ENCODE data around the gene NAP1L4. TPM values are rescaled to one million over a fixed set of nuclear protein-coding genes. Genes with fewer than 3 reads are reported as not detected.

The NAP1L4 gene
- total RNA-seq, 2 experiments from 2014 or later, result 222 to 226 TPM

GRCh38 chr11:2931771-2932738, 60.1 kb downstream of the NAP1L4 start:
- Mint-ChIP-seq H3K4me3 (no peak overlapping the region), H3K36me3 (peaks cover 2% of the 10 kb centered on the region), H3K9me3 (peaks cover 2% of the 10 kb centered on the region), H3K27me3 (peaks cover 22% of the 10 kb centered on the region), H3K27ac (no peak overlapping the region), H3K4me1 (peaks cover 14% of the 10 kb centered on the region)
- DNase-seq, result no peak

- Mint-ChIP-seq H3K36me3 (no peaks in the 10 kb centered on the region), H3K9me3 (no peaks in the 10 kb centered on the region), H3K4me3 (no peak overlapping the region), H3K4me1 (peaks cover 14% of the 10 kb centered on the region), H3K27me3 (peaks cover 29% of the 10 kb centered on the region), H3K27ac (no peak overlapping the region)
- no peak for DNase-seq
Observed at GRCh38 chr11:2931420-2931746, 60.7 kb downstream of the NAP1L4 start.

- peaks cover 14% of the 10 kb centered on the region for H3K4me1 Mint-ChIP-seq
- peak; percentile 56 for DNase-seq
- H3K27me3 Mint-ChIP-seq, result peaks cover 30% of the 10 kb centered on the region
- no peak overlapping the region for H3K27ac Mint-ChIP-seq
- no peaks in the 10 kb centered on the region for H3K36me3 Mint-ChIP-seq
- H3K4me3 Mint-ChIP-seq, result peak overlapping the region; percentile 72
- no peaks in the 10 kb centered on the region for H3K9me3 Mint-ChIP-seq
Observed at GRCh38 chr11:2930704-2931419, 61.3 kb downstream of the NAP1L4 start.

- peaks cover 30% of the 10 kb centered on the region for H3K27me3 Mint-ChIP-seq
- H3K27ac Mint-ChIP-seq, result peak overlapping the region; percentile 56
- DNase-seq, result peak; percentile 66
- no peaks in the 10 kb centered on the region for H3K36me3 Mint-ChIP-seq
- no peaks in the 10 kb centered on the region for H3K9me3 Mint-ChIP-seq
- H3K4me1 Mint-ChIP-seq, result peaks cover 14% of the 10 kb centered on the region
- peak overlapping the region; percentile 72 for H3K4me3 Mint-ChIP-seq
Observed at GRCh38 chr11:2929950-2930703, 62.0 kb downstream of the NAP1L4 start.

- Mint-ChIP-seq H3K36me3 (no peaks in the 10 kb centered on the region), H3K4me1 (peaks cover 14% of the 10 kb centered on the region), H3K27ac (peak overlapping the region; percentile 56), H3K27me3 (peaks cover 30% of the 10 kb centered on the region), H3K9me3 (no peaks in the 10 kb centered on the region), H3K4me3 (peak overlapping the region; percentile 72)
- DNase-seq, result peak; percentile 65
Observed at GRCh38 chr11:2929531-2929949, 62.6 kb downstream of the NAP1L4 start.

GRCh38 chr11:2928605-2929530, 63.3 kb downstream of the NAP1L4 start, which contains the start of gene PHLDA2:
TSS of gene PHLDA2 (minus strand) at chr11:2929420. CDS start at chr11:2929364, 56 bp downstream.
- Mint-ChIP-seq H3K4me1 (peaks cover 14% of the 10 kb centered on the region), H3K4me3 (peak within 1 kb of the TSS; percentile 73), H3K27ac (peak within 1 kb of the TSS; percentile 56), H3K27me3 (peaks cover 30% of the 10 kb centered on the region), H3K9me3 (no peaks in the 10 kb centered on the region), H3K36me3 (no peaks in the 10 kb centered on the region)
- peak; percentile 68 for DNase-seq

- peak overlapping the region; percentile 56 for H3K4me3 Mint-ChIP-seq
- no peaks in the 10 kb centered on the region for H3K9me3 Mint-ChIP-seq
- no peaks in the 10 kb centered on the region for H3K36me3 Mint-ChIP-seq
- no peak for DNase-seq
- H3K27ac Mint-ChIP-seq, result no peak overlapping the region
- H3K4me1 Mint-ChIP-seq, result peaks cover 14% of the 10 kb centered on the region
- peaks cover 30% of the 10 kb centered on the region for H3K27me3 Mint-ChIP-seq
Observed at GRCh38 chr11:2927851-2928604, 64.1 kb downstream of the NAP1L4 start.

- Mint-ChIP-seq H3K36me3 (no peaks in the 10 kb centered on the region), H3K9me3 (no peaks in the 10 kb centered on the region), H3K4me3 (no peak overlapping the region), H3K27ac (no peak overlapping the region), H3K27me3 (peaks cover 30% of the 10 kb centered on the region), H3K4me1 (peaks cover 12% of the 10 kb centered on the region)
- no peak for DNase-seq
Observed at GRCh38 chr11:2927121-2927800, 64.9 kb downstream of the NAP1L4 start.

- Mint-ChIP-seq H3K4me3 (no peak overlapping the region), H3K9me3 (no peaks in the 10 kb centered on the region), H3K4me1 (peaks cover 12% of the 10 kb centered on the region), H3K36me3 (no peaks in the 10 kb centered on the region), H3K27ac (no peak overlapping the region), H3K27me3 (peaks cover 30% of the 10 kb centered on the region)
- no peak for DNase-seq
Observed at GRCh38 chr11:2926611-2927051, 65.5 kb downstream of the NAP1L4 start.

GRCh38 chr11:2924821-2925675, 67.1 kb downstream of the NAP1L4 start:
- no peak overlapping the region for H3K27ac Mint-ChIP-seq
- no peaks in the 10 kb centered on the region for H3K9me3 Mint-ChIP-seq
- H3K4me3 Mint-ChIP-seq, result no peak overlapping the region
- no peaks in the 10 kb centered on the region for H3K36me3 Mint-ChIP-seq
- DNase-seq, result no peak
- peaks cover 30% of the 10 kb centered on the region for H3K27me3 Mint-ChIP-seq
- H3K4me1 Mint-ChIP-seq, result peaks cover 9% of the 10 kb centered on the region

- H3K4me3 Mint-ChIP-seq, result no peak overlapping the region
- no peaks in the 10 kb centered on the region for H3K9me3 Mint-ChIP-seq
- no peak for DNase-seq
- H3K36me3 Mint-ChIP-seq, result no peaks in the 10 kb centered on the region
- H3K27me3 Mint-ChIP-seq, result peaks cover 27% of the 10 kb centered on the region
- peaks cover 6% of the 10 kb centered on the region for H3K4me1 Mint-ChIP-seq
- no peak overlapping the region for H3K27ac Mint-ChIP-seq
Observed at GRCh38 chr11:2924381-2924780, 67.7 kb downstream of the NAP1L4 start.
